CD14-positive monocyte (primary cell): ENCODE data around the gene WHRN. TPM values are rescaled to one million over a fixed set of nuclear protein-coding genes. Genes with fewer than 3 reads are reported as not detected.
A peak's percentile ranks its signal among the peaks of the same experiment; 100 is the strongest.

Experiments
- DNase-seq, 3 donors: peaks; one replicate each; pipeline ENCODE4 v3.0.0-alpha.2; 2011 to 2022
- H2AFZ ChIP-seq: 2 replicates; pipeline ENCODE4 v1.6.0; 2012; ENCODE audit warnings: mild to moderate bottlenecking, low read depth, low read length, inconsistent platforms; ENCODE audit not compliant: insufficient read depth, poor library complexity, severe bottlenecking
- H3K27ac ChIP-seq, 2 donors: 1 replicate in 1 of 2; 2 replicates in 1 of 2; pipeline ENCODE4 v1.5.1; 2012 to 2013; ENCODE audit warnings: low read length in 2 of 2, control low read depth in 1 of 2, inconsistent platforms in 1 of 2, low read depth in 1 of 2, mild to moderate bottlenecking in 1 of 2
- H3K27me3 ChIP-seq, 2 donors: one replicate each; pipeline versions ENCODE4 v1.6.0 to v1.6.1; 2011 to 2013; ENCODE audit warnings: low read length in 2 of 2; ENCODE audit not compliant: control insufficient read depth in 2 of 2, insufficient read depth in 2 of 2
- H3K36me3 ChIP-seq, 2 donors: replicated peaks in 1 of 2; 1 replicate in 1 of 2; 2 replicates in 1 of 2; pipeline versions ENCODE4 v1.5.1 to v1.6.1; 2012 to 2013; ENCODE audit warnings: low read length in 2 of 2, control low read depth in 1 of 2, inconsistent platforms in 1 of 2, mild to moderate bottlenecking in 1 of 2; ENCODE audit not compliant: insufficient read depth in 2 of 2, control insufficient read depth in 1 of 2
- H3K4me1 ChIP-seq, 2 donors: 1 replicate in 1 of 2; 2 replicates in 1 of 2; pipeline versions ENCODE4 v1.5.1 to v1.6.1; 2012 to 2013; ENCODE audit warnings: low read length in 2 of 2, control low read depth in 1 of 2, inconsistent platforms in 1 of 2, mild to moderate bottlenecking in 1 of 2, moderate library complexity in 1 of 2; ENCODE audit not compliant: insufficient read depth in 2 of 2, control insufficient read depth in 1 of 2
- H3K4me2 ChIP-seq: replicated peaks from 2 replicates; pipeline ENCODE3; 2012; ENCODE audit warnings: low read length, moderate library complexity, mild to moderate bottlenecking; ENCODE audit not compliant: poor library complexity, severe bottlenecking; ENCODE audit errors: extremely low read depth
- H3K4me3 ChIP-seq, 3 experiments: fragments of 200-600 bp in 1 of 3; sonication (generic) in 1 of 3; replicated peaks in 1 of 3; 1 replicate in 2 of 3; 2 replicates in 1 of 3; pipeline ENCODE4 v1.5.1; 2011 to 2013; ENCODE audit warnings: low read length in 3 of 3, mild to moderate bottlenecking in 3 of 3, control low read depth in 2 of 3, low read depth in 2 of 3, inconsistent platforms in 1 of 3, moderate library complexity in 1 of 3
- H3K79me2 ChIP-seq: 2 replicates; pipeline ENCODE4 v1.6.0; 2012; ENCODE audit warnings: mild to moderate bottlenecking, control low read depth, inconsistent platforms, low read length, moderate library complexity; ENCODE audit not compliant: insufficient read depth
- H3K9ac ChIP-seq: 2 replicates; pipeline ENCODE4 v1.6.0; 2017; ENCODE audit warnings: low read length, mild to moderate bottlenecking; ENCODE audit not compliant: insufficient read depth, poor library complexity, severe bottlenecking
- H3K9me3 ChIP-seq, 2 donors: replicated peaks in 1 of 2; 1 replicate in 1 of 2; 2 replicates in 1 of 2; pipeline versions ENCODE4 v1.5.1 to v1.6.1; 2012 to 2013; ENCODE audit warnings: low read length in 2 of 2, control low read depth in 1 of 2; ENCODE audit not compliant: control insufficient read depth in 1 of 2, insufficient read depth in 1 of 2
- H4K20me1 ChIP-seq: 2 replicates; pipeline ENCODE4 v1.6.0; 2012; ENCODE audit warnings: mild to moderate bottlenecking, low read length, control low read depth, moderate library complexity; ENCODE audit not compliant: insufficient read depth
- H3K27ac Mint-ChIP-seq, 7 donors: one replicate each; pipeline ENCODE4 v1.8.0; 2020; ENCODE audit warnings: mild to moderate bottlenecking in 7 of 7, mixed read lengths in 7 of 7, moderate library complexity in 6 of 7, inconsistent platforms in 2 of 7
- H3K27me3 Mint-ChIP-seq, 3 donors: one replicate each; pipeline ENCODE4 v1.8.0; 2021 to 2022; ENCODE audit warnings: low read depth in 3 of 3, mild to moderate bottlenecking in 3 of 3, mixed read lengths in 3 of 3, moderate library complexity in 3 of 3, inconsistent platforms in 1 of 3
- H3K36me3 Mint-ChIP-seq, 2 donors: one replicate each; pipeline ENCODE4 v1.8.0; 2020; ENCODE audit warnings: mixed read lengths in 2 of 2, inconsistent platforms in 1 of 2, mild to moderate bottlenecking in 1 of 2
- H3K4me1 Mint-ChIP-seq: one replicate; pipeline ENCODE4 v1.8.0; 2020; ENCODE audit warnings: mild to moderate bottlenecking, mixed read lengths
- H3K4me3 Mint-ChIP-seq, 2 donors: one replicate each; pipeline ENCODE4 v1.8.0; 2020; ENCODE audit warnings: mild to moderate bottlenecking in 2 of 2, mixed read lengths in 2 of 2, moderate library complexity in 1 of 2
- H3K9me3 Mint-ChIP-seq, 7 donors: one replicate each; pipeline ENCODE4 v1.8.0; 2020 to 2022; ENCODE audit warnings: mixed read lengths in 7 of 7, mild to moderate bottlenecking in 6 of 7, moderate library complexity in 6 of 7, inconsistent platforms in 2 of 7
- CTCF ChIP-seq: fragments of 200-600 bp; IDR thresholded peaks from one replicate; pipeline ENCODE4 v1.8.0; 2022; ENCODE audit warnings: antibody characterized with exemption, mild to moderate bottlenecking
- WGBS: methylation state at CpG from one replicate; pipeline ENCODE4 v1.1.5; 2013; ENCODE audit warnings: missing lambda C conversion rate; ENCODE audit not compliant: insufficient coverage; 5-methylcytosine and 5-hydroxymethylcytosine counted together
- intact Hi-C, 2 donors: fragments of 100-400 bp; cut with micrococcal nuclease; formaldehyde crosslinking; loops; one replicate each; pipeline versions ENCODE4 v1.15.0 to v1.15.1; 2023
- polyA plus RNA-seq, 3 donors: library from polyadenylated mRNA; depleted of rRNA in 1 of 3; unstranded in 2 of 3; stranded (reverse) in 1 of 3; fragments of 300-500 nt in 2 of 3; fragments of >200 nt in 1 of 3; fragmentation: Illumina TruSeq in 2 of 3; gene quantifications; 1 replicate in 2 of 3; 2 replicates in 1 of 3; pipeline ENCODE4 v1.2.3, GENCODE V29; 2012 to 2021

WHRN gene
- polyA plus RNA-seq, 3 donors: 0.13 to 0.59 (median 0.30) TPM

- H4K20me1 ChIP-seq: no peaks in the 10 kb centered on the region
- no peak for TF ChIP-seq CTCF
- Mint-ChIP-seq H3K9me3 (peaks cover 0 to 2% (median 0%) of the 10 kb centered on the region in 7 donors), H3K27ac (no peak overlapping the region), H3K36me3 (no peaks in the 10 kb centered on the region), H3K4me1 (peaks cover 14% of the 10 kb centered on the region), H3K4me3 (no peak overlapping the region), H3K27me3 (peaks cover 1 to 5% (median 2%) of the 10 kb centered on the region in 3 donors)
- peak overlapping the region; percentile 32 for H2AFZ ChIP-seq
- H3K4me1 ChIP-seq: peaks cover 7% of the 10 kb centered on the region in 2 donors
- no peaks in the 10 kb centered on the region for H3K9me3 ChIP-seq
- no peak for DNase-seq
- no peak overlapping the region for H3K9ac ChIP-seq
- H3K79me2 ChIP-seq: no peaks in the 10 kb centered on the region
- H3K27ac ChIP-seq: no peak overlapping the region
- intact Hi-C loops: no loop called here
- no peak overlapping the region for H3K4me2 ChIP-seq
- no peaks in the 10 kb centered on the region for H3K36me3 ChIP-seq
- H3K4me3 ChIP-seq: no peak overlapping the region
- no peaks in the 10 kb centered on the region for H3K27me3 ChIP-seq
- whole genome bisulfite sequencing: no CpG with 5 or more reads among the region's 1 CpG
These were observed 12.8 kb upstream of the WHRN start for GRCh38 chr9:114518120-114518519.

- Histone ChIP-seq H2AFZ (no peak overlapping the region), H3K27ac (no peak overlapping the region), H3K9me3 (no peaks in the 10 kb centered on the region), H3K4me1 (peaks cover 8% of the 10 kb centered on the region in 2 donors), H3K4me3 (no peak overlapping the region), H3K36me3 (no peaks in the 10 kb centered on the region), H4K20me1 (no peaks in the 10 kb centered on the region), H3K9ac (no peak overlapping the region), H3K27me3 (no peaks in the 10 kb centered on the region), H3K4me2 (no peak overlapping the region), H3K79me2 (no peaks in the 10 kb centered on the region)
- TF ChIP-seq CTCF: no peak
- peaks cover under 1 to 2% (median 2%) of the 10 kb centered on the region in 3 donors for H3K27me3 Mint-ChIP-seq
- peak in 1 of 3 donors; percentile 8 for DNase-seq
- H3K4me3 Mint-ChIP-seq: no peak overlapping the region
- no peaks in the 10 kb centered on the region for H3K9me3 Mint-ChIP-seq
- 81% methylated on average over 4 of the region's 7 CpGs for WGBS
- no peaks in the 10 kb centered on the region for H3K36me3 Mint-ChIP-seq
- peaks cover 15% of the 10 kb centered on the region for H3K4me1 Mint-ChIP-seq
- intact Hi-C loops: no loop called here
- peak overlapping the region in 1 of 7 donors; percentile 18 for H3K27ac Mint-ChIP-seq
These were observed 11.6 kb upstream of the WHRN start for GRCh38 chr9:114516913-114517312.
